22Rv1 (cell line): ENCODE data around the gene BRI3BP.

Experiments
- CTCF ChIP-seq: fragments of 450-650 bp; IDR thresholded peaks from 2 replicates; pipeline ENCODE4 v1.5.1; 2017; ENCODE audit warnings: mild to moderate bottlenecking
- ZFX ChIP-seq: fragments of 450-650 bp; IDR thresholded peaks from 2 replicates; pipeline ENCODE4 v1.6.1; 2017; ENCODE audit warnings: antibody characterized with exemption, borderline replicate concordance

DNA sequence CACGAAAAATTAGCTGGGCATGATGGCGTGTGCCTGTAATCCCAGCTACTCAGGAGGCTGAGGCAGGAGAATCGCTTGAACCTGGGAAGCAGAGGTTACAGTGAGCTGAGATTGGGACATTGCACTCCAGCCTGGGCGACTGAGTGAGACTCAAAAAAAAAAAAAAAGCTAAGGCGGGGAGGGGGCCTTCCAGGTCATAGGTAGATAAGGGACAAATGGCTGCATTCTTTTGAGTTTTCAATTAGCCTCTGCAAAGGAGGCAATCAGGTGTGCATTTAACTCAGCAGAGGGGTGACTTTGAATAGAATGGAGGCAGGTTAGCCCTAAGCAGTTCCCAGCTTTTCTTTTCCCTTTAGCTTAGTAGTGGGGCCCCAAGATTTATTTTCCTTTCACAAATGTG, 71.0 kb downstream of the BRI3BP start:
- no peak for TF ChIP-seq CTCF
- no peak for TF ChIP-seq ZFX
